HG03064 (cell line): ENCODE data around the gene ZBTB17.
"Not testable (repeated sequence)": the region's sequence is repeated elsewhere in the genome, so short reads cannot be mapped to it uniquely, and the experiment has no call there.

Source experiments
- ATAC-seq: cut with Tn5 transposase; IDR thresholded peaks from one replicate; pipeline ENCODE4 v1.9.1; 2021; ENCODE audit warnings: low read depth; ENCODE audit not compliant: unreplicated experiment

Gene ZBTB17

GRCh38 chr1:15913607-15914006 lies 62.3 kb downstream of the ZBTB17 start:
- not testable (repeated sequence) for ATAC-seq

DNA sequence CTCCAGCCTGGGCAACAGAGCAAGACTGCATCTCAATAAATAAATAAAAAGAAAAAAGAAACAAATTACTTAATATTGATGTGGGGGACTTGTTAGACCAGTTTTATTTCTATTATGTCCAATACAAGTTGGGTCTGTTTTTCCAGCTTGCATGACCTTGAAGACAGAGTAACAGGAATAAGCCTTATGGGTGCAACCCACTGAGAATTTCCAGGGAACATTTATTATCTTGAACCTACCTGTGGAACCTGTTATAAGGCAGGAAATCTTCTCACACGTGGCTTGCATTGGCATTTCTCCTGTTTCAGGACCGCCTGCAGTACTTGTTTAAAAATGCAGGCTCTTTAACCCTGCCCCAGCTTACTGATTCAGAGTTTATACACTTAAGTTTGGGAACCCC lies 64.0 kb downstream of the ZBTB17 start:
- no peak for ATAC-seq

- ATAC-seq: no peak
Observed at GRCh38 chr1:15911141-15911540, 64.8 kb downstream of the ZBTB17 start.

DNA sequence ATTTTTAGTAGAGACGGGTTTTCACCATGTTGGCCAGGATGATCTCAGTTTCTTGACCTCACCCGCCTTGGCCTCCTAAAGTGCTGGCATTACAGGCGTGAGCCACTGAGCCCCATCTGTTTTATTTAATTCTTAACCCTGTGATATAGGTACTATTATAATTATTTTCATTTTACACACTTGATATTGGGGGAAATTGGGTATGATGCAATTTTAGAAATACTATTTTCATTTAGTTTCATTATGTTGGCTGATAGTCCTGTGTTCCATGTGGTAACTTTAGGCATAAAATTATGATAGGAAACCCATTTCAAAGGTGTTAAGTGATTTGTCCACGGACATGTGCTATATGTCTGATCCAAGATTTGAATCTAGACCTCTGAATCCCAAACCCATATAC lies 67.3 kb downstream of the ZBTB17 start:
- no peak for ATAC-seq

DNA sequence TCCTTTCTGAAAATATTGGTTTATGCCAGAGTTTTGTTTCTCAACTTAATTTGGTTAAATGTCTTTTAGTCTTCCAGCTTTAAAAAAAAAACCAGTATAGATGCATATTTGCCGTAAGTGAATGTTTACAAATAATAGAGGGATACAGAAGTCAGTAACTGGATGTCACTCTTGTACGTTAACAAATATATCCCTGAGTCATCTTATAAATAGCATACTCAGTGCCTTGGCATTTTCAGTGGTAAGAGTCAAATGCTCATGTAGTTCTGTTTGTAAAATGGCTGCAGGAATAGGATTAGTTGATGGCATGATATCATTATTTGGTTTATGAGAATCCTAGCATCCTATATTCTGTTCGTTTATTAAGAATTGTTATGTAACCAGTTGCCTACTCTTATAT lies 73.0 kb downstream of the ZBTB17 start:
- ATAC-seq: no peak

- no peak for ATAC-seq
Observed at GRCh38 chr1:15900662-15901279, 75.1 kb downstream of the ZBTB17 start.

DNA sequence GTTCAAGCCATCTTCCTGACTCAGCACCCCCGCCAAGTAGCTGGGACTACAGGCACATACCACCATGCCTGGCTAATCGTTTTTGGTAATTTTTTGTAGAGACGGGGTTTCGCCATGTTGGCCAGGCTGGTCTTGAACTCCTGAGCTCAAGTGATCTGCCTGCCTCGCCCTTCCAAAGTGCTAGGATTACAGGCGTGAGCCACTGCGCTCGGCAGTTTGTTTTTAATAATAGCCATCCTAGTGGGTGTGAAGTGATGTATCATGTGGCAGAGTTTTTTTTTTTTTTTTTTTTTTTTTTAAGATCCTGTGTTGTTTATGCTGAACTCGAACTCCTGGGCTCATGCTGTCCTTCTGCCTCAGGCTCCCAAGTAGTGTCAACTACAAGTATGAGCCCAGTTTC lies 76.6 kb downstream of the ZBTB17 start:
- no peak for ATAC-seq

DNA sequence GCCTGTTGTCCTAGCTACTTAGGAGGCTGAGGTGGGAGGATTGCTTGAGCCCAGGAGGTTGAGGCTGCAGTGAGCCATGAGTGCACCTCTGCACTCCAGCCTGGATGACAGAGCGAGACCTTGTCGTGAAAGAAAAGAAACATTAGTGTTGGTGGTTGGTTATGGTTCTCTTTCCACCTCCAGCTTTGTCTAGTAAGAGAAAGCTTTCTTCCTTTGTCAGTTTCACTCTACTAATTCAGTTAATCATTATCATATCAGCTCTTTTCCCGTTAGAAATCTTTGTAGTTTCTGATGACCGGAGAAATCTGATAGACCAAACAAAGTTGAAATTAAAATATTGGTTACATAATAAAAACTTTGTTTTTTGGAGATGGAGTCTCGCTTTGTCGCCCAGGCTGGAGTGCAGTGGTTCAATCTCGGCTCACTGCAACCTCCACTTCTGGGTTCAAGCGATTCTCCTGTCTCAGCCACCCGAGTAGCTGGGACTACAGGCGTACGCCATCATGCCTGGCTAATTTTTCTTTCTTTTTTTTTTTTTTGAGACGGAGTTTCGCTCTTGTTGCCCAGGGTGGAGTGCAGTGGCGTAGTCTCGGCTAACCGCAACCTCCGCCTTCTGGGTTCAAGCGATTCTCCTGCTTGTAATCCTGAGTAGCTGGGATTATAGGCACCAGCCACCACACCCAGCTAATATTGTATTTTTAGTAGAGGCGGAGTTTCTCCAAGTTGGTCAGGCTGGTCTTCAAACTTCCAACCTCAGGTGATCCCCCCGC lies 78.9 kb downstream of the ZBTB17 start:
- ATAC-seq: not testable (repeated sequence)

- no peak for ATAC-seq
Observed at GRCh38 chr1:15895233-15895632, 80.7 kb downstream of the ZBTB17 start.

GRCh38 chr1:15892857-15893599 lies 82.9 kb downstream of the ZBTB17 start:
- ATAC-seq: not testable (repeated sequence)
